HepG2 (cell line): Measurements from ENCODE around the gene TEX261. TPM values are rescaled to one million over a fixed set of nuclear protein-coding genes. Genes with fewer than 3 reads are reported as not detected.

ENCODE experiments used
- AFF4 ChIP-seq: sonication (generic); formaldehyde crosslinking; IDR thresholded peaks from 2 replicates; pipeline ENCODE4 v1.4.0; 2020; ENCODE audit warnings: missing genetic modification reagents
- MNT ChIP-seq: fragments of 450-650 bp; IDR thresholded peaks from 2 replicates; pipeline ENCODE4 v1.6.1; 2016
- TP53 ChIP-seq: sonication (generic); formaldehyde crosslinking; conservative IDR thresholded peaks from 2 replicates; pipeline ENCODE4 v1.4.0; 2020; ENCODE audit warnings: missing genetic modification reagents
- ZBTB20 ChIP-seq: sonication (generic); formaldehyde crosslinking; IDR thresholded peaks from 2 replicates; pipeline ENCODE4 v1.8.1; 2023; ENCODE audit warnings: missing genetic modification reagents, low read depth, mild to moderate bottlenecking, borderline replicate concordance
- ZFY ChIP-seq: sonication (generic); formaldehyde crosslinking; IDR thresholded peaks from 2 replicates; pipeline ENCODE4 v1.4.0; 2020; ENCODE audit warnings: missing genetic modification reagents
- ZNF138 ChIP-seq: sonication (generic); formaldehyde crosslinking; IDR thresholded peaks from 2 replicates; pipeline ENCODE4 v1.5.0; 2020; ENCODE audit warnings: mild to moderate bottlenecking, low read depth, missing genetic modification reagents
- ZNF17 ChIP-seq: sonication (generic); formaldehyde crosslinking; IDR thresholded peaks from 2 replicates; pipeline ENCODE4 v1.5.0; 2020; ENCODE audit warnings: mild to moderate bottlenecking, missing genetic modification reagents
- ZNF292 ChIP-seq: sonication (generic); formaldehyde crosslinking; IDR thresholded peaks from 2 replicates; pipeline ENCODE4 v1.8.1; 2022; ENCODE audit warnings: mild to moderate bottlenecking, low read depth, missing genetic modification reagents, borderline replicate concordance
- ZNF3 ChIP-seq: IDR thresholded peaks from 2 replicates; pipeline ENCODE4 v1.7.0; 2017; ENCODE audit warnings: inconsistent platforms
- polyA plus RNA-seq, 8 experiments: library from polyadenylated mRNA; depleted of rRNA in 3 of 8; stranded (reverse) in 7 of 8; unstranded in 1 of 8; fragments of >200 nt; fragmentation: Illumina TruSeq in 4 of 8; extraction: Trizol in 4 of 8; gene quantifications; 2 replicates each; pipeline versions ENCODE4 v1.2.1 to v1.2.3, GENCODE V29; 2011 to 2016; ENCODE audit warnings: low read depth in 4 of 8, missing spikeins in 1 of 8, mixed read lengths in 1 of 8; ENCODE audit not compliant: insufficient read depth in 1 of 8
- total RNA-seq, 5 experiments: library from RNA; depleted of rRNA; stranded (reverse); fragments of >200 nt; fragmentation: Illumina TruSeq; extraction: Trizol; gene quantifications; 2 replicates each; pipeline ENCODE4 v1.2.3, GENCODE V29; 2016; ENCODE audit warnings: low read depth in 1 of 5

The TEX261 gene
- total and polyA plus RNA-seq, 2 of the 13 experiments (the other 11 are each of a cell fraction or from before 2014, with no cell fraction given) = 43.8 to 78.7 TPM

- TF ChIP-seq MNT (0 out of 2 replicates have a peak, but pooled peaks have one; percentile 7), ZFY (no peak), ZNF292 (CRISPR knock-in tag) (0 out of 2 replicates have a peak, but pooled peaks have one; percentile 24), ZBTB20 (0 out of 2 replicates have a peak, but pooled peaks have one; percentile 20), AFF4 (CRISPR knock-in tag) (no peak), TP53 (CRISPR knock-in tag) (no peak), ZNF17 (CRISPR knock-in tag) (no peak), ZNF3 (no peak), ZNF138 (CRISPR knock-in tag) (no peak)
- TF ChIP-seq, all 625 proteins: peak for 8
Measured at GRCh38 chr2:71001981-71002570, 7.4 kb upstream of the TEX261 start (continued).
